ENCODE measurements around the gene POLR3C. TPM values are rescaled to one million over a fixed set of nuclear protein-coding genes. Genes with fewer than 3 reads are reported as not detected.

POLR3C gene
- total RNA-seq, 4 donors from 2014 or later, result 28.0 to 36.5 (median 32.7) TPM

DNA sequence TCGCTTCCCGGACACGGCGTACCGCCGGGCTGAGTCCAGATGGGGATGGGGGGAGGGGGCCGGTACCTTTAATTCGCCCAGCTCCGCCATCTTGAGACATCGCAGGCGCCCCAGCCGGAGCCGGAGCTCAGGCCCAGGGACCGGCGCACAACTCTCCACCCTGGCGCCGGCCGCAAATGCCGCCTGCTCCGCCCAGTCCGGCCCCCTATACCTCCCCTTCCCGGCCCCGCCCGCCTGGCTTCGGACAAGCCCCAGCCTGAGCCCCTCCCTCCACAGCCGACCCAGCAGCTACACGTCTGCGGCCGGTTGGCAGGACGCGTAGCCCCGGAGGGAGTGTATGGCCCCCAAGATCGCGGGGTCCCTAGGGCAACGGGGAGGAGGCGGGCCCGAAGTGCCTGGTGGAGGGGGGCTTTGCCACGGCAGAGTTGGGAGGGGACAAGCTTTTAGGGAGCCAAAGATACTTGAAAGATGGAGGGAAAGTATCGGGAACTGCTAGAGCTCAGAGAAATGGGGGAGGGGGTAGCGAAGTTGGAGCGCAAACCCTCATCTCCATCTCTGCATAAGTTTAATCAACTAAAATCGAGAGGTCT lies 35.0 kb downstream of the POLR3C start, which contains the start of gene PIAS3:
TSS of gene PIAS3 (minus strand) at position 181 of the 590 bp plus-strand sequence. CDS start at position 90, 91 bp downstream.
- WGBS, 2 donors, result 0 to 1% methylated on average over 11 to 28 of the region's 42 CpGs
- peaks cover 14 to 19% of the 10 kb centered on the region in 2 donors for H3K36me3 ChIP-seq
- intact Hi-C loops (cut with DNase I), result no loop called here
- H3K27me3 ChIP-seq, result no peaks in the 10 kb centered on the region
- peaks cover 3 to 16% of the 10 kb centered on the region in 2 donors for H3K4me1 ChIP-seq
- H3K9me3 ChIP-seq, result no peaks in the 10 kb centered on the region
- H3K27ac ChIP-seq, result peak within 1 kb of the TSS; percentile 71 to 85 (median 83)
- H3K4me3 ChIP-seq (replicated peaks in 1 of 3), result peak within 1 kb of the TSS; percentile 21 to 80 (median 78)
- peak in 1 of 6 experiments; percentile 11 for TF ChIP-seq CTCF (IDR thresholded peaks at IDR 0.05)
- TF ChIP-seq POLR2A (IDR thresholded peaks at IDR 0.05), result peak in 1 of 2 donors; percentile 77
- DNase-seq, result peak; percentile 96 to 97

GRCh38 chr1:145859491-145860023 lies 35.6 kb downstream of the POLR3C start:
- Histone ChIP-seq H3K36me3 (peaks cover 14 to 15% of the 10 kb centered on the region in 2 donors), H3K27me3 (no peaks in the 10 kb centered on the region), H3K4me3 (replicated peaks in 1 of 3) (peak overlapping the region; percentile 21 to 80 (median 78)), H3K4me1 (peaks cover 3 to 16% of the 10 kb centered on the region in 2 donors), H3K9me3 (no peaks in the 10 kb centered on the region), H3K27ac (peak overlapping the region; percentile 58 to 85 (median 72))
- intact Hi-C loops (cut with DNase I), result loop anchor here (2.0 kb wide), 1 partner anchor 39 kb away; no protein-coding TSS in a partner anchor
- DNase-seq, result peak; percentile 93 to 94
- TF ChIP-seq CTCF (IDR thresholded peaks at IDR 0.05), result peak in 2 of 6 experiments; percentile 16 to 24
- peak; percentile 44 to 81 for TF ChIP-seq POLR2A (IDR thresholded peaks at IDR 0.05)
- 0 to 1% methylated on average over 33 to 41 of the region's 41 CpGs for WGBS, 2 donors

DNA sequence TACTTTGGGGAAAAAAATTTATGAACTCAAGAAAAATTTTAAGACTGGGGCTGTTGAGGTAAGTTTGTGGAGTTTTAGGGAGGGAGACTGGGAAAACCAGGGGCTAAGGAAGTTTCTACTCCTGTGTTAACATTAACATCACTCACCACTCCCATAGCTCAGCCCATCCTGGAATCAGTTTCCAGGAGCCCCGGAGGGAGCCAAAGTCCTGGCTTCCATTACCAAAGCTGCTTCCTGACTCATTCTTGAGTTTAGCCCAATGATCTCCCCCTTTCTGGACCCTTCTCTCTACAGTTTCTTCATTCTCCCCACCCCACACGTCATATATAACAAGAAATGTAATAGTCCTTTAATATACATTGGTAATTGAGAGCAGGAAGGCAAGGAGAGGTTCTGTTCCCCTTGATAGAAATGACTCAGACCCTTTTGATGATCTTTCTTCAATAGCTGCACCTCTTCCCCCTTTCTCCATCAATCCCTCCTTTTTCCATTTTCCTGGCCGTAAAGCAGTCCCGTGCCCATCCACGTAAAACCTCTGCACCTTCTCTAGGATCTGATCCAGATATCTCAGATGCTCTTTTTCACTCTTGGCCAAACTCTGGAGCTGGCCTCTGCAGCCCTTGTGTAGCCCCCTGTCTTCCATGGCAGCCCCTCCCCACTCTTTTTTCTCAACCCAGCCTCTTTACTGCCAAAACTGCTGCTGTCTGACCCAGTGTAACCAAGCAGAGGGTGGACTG lies 39.5 kb downstream of the POLR3C start:
- Histone ChIP-seq H3K27ac (no peak overlapping the region), H3K36me3 (no peaks in the 10 kb centered on the region), H3K9me3 (no peaks in the 10 kb centered on the region), H3K27me3 (no peaks in the 10 kb centered on the region), H3K4me1 (peaks cover 3 to 6% of the 10 kb centered on the region in 2 donors), H3K4me3 (replicated peaks in 1 of 3) (no peak overlapping the region)
- DNase-seq, result no peak
- intact Hi-C loops (cut with DNase I), result no loop called here
- TF ChIP-seq POLR2A (IDR thresholded peaks at IDR 0.05), result no peak
- no peak for TF ChIP-seq CTCF (IDR thresholded peaks at IDR 0.05)
- 73 to 75% methylated on average over 5 of the region's 5 CpGs for WGBS, 2 donors

DNA sequence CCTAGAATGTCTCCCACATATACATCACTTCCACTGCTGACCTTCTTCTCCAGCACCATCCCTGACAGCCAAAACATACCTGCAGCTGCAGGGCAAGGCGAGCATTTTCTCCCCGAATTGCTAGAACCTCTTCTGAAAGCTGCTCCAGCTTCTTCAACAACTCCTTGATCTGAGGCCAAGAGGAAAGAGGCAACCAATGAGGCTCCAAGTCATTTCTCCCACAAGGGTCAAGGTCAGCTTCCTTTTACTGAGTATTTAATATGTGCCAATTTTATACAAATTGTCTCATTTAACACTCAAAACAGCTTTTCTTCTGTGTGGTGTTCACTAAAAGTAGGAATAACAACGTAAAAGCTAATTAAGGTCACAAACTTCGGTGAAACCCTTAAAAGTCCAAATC lies 44.2 kb downstream of the POLR3C start:
- Histone ChIP-seq H3K27ac (no peak overlapping the region), H3K4me1 (peaks cover 0 to 8% of the 10 kb centered on the region in 2 donors), H3K36me3 (no peaks in the 10 kb centered on the region), H3K4me3 (replicated peaks in 1 of 3) (no peak overlapping the region), H3K27me3 (no peaks in the 10 kb centered on the region), H3K9me3 (no peaks in the 10 kb centered on the region)
- TF ChIP-seq CTCF (IDR thresholded peaks at IDR 0.05) (no peak), POLR2A (IDR thresholded peaks at IDR 0.05) (no peak)
- intact Hi-C loops (cut with DNase I), result no loop called here
- WGBS, 2 donors, result 73 to 75% methylated on average over 4 of the region's 4 CpGs
- DNase-seq, result no peak

Measured in thyroid gland (tissue), 4 donors.